Thoracic aorta endothelial cell (primary cell): ENCODE measurements around the gene ESYT3. TPM values are rescaled to one million over a fixed set of nuclear protein-coding genes. Genes with fewer than 3 reads are reported as not detected.

Experiments
- total RNA-seq: library from RNA; depleted of rRNA; stranded (reverse); fragments of >200 nt; gene quantifications from 2 replicates; pipeline ENCODE4 v1.2.3, GENCODE V29; 2012

ESYT3 gene, protein sequence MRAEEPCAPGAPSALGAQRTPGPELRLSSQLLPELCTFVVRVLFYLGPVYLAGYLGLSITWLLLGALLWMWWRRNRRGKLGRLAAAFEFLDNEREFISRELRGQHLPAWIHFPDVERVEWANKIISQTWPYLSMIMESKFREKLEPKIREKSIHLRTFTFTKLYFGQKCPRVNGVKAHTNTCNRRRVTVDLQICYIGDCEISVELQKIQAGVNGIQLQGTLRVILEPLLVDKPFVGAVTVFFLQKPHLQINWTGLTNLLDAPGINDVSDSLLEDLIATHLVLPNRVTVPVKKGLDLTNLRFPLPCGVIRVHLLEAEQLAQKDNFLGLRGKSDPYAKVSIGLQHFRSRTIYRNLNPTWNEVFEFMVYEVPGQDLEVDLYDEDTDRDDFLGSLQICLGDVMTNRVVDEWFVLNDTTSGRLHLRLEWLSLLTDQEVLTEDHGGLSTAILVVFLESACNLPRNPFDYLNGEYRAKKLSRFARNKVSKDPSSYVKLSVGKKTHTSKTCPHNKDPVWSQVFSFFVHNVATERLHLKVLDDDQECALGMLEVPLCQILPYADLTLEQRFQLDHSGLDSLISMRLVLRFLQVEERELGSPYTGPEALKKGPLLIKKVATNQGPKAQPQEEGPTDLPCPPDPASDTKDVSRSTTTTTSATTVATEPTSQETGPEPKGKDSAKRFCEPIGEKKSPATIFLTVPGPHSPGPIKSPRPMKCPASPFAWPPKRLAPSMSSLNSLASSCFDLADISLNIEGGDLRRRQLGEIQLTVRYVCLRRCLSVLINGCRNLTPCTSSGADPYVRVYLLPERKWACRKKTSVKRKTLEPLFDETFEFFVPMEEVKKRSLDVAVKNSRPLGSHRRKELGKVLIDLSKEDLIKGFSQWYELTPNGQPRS
- total RNA-seq = under 0.01 and 0.07 TPM in 2 replicates

DNA sequence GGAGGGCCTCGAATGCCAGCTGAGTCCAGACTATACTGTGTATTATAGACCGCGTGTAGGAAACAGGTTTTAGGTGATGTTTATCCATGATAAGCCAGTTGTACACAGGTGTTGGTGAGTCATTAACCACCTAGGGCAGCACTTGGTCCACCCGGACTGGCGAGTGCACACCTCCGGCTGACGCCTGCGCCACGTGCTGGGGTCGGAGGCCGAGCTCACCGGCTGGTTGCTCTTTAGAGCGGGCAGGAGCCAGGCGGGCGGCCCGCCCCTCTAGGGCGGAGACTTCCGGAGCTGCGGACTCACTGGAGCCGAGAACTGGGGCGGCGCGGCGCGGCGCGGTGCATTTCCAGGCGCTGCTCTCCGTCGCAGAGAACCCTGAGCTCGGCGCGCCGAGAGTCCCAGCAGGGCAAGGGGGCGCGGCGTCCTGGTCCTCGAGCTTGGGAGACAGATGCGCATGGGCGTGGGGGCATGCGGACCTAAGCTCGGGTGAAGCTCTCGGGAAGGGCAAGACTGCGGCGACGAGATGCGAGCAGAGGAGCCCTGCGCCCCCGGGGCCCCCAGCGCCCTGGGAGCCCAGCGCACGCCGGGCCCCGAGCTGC lies at the start of gene ESYT3:
Gene ESYT3, plus strand, starts transcription at position 341 of the 599 bp plus-strand sequence. Its CDS starts 183 bp downstream, at position 524.

Other genes with a start within 250 kb of the ESYT3 start
- 70.4 and 81.4 TPM in 2 replicates for gene ARMC8, start 247.3 kb upstream of the ESYT3 start, total RNA-seq
- not detected in 2 replicates for gene NME9, start 104.8 kb upstream of the ESYT3 start, total RNA-seq
- gene MRAS, start 86.0 kb upstream of the ESYT3 start, total RNA-seq = 10.0 and 17.6 TPM in 2 replicates
- gene CEP70, start 159.6 kb downstream of the ESYT3 start, total RNA-seq = 13.3 and 14.4 TPM in 2 replicates
- 12.0 and 12.6 TPM in 2 replicates for gene FAIM, start 174.2 kb downstream of the ESYT3 start, total RNA-seq